Stimulated activated CD8-positive, alpha-beta memory T cell treated with anti-CD3 and anti-CD28 coated beads, Interleukin-12 subunit alpha, Interleukin-12 subunit beta, amount 100 ng/mL, for 24 hours (primary cell): ENCODE data around the gene DEPP1.
"Not testable (repeated sequence)": the region's sequence is repeated elsewhere in the genome, so short reads cannot be mapped to it uniquely, and the experiment has no call there.

ENCODE experiments used
- DNase-seq: peaks from one replicate; pipeline ENCODE4 v3.0.0-alpha.2; 2020; ENCODE audit errors: extremely low read depth

DEPP1 gene

GRCh38 chr10:44978570-44979280 is at the start of gene DEPP1:
Gene DEPP1 (minus strand): TSS chr10:44978809. CDS start chr10:44978030, 779 bp downstream.
- DNase-seq, result no peak

GRCh38 chr10:45023426-45023825 is 44.8 kb upstream of the DEPP1 start:
- no peak for DNase-seq

- no peak for DNase-seq
Observed at GRCh38 chr10:45015590-45015989, 37.0 kb upstream of the DEPP1 start.

- DNase-seq, result not testable (repeated sequence)
Observed at GRCh38 chr10:45014557-45014956, 35.9 kb upstream of the DEPP1 start.

GRCh38 chr10:45008524-45009161 is 30.0 kb upstream of the DEPP1 start:
- DNase-seq, result no peak

- no peak for DNase-seq
Observed at GRCh38 chr10:45006276-45007030, 27.8 kb upstream of the DEPP1 start.

- DNase-seq, result no peak
Observed at GRCh38 chr10:45005284-45005683, 26.7 kb upstream of the DEPP1 start.

- DNase-seq, result no peak
Observed at GRCh38 chr10:45004661-45005060, 26.1 kb upstream of the DEPP1 start.

GRCh38 chr10:45003432-45004000 is 24.9 kb upstream of the DEPP1 start:
- DNase-seq, result no peak

GRCh38 chr10:45001381-45002148 is 23.0 kb upstream of the DEPP1 start:
- no peak for DNase-seq

- peak; percentile 30 for DNase-seq
Observed at GRCh38 chr10:45000752-45001380, 22.3 kb upstream of the DEPP1 start, which contains the start of gene ZNF22. Gene ZNF22 (plus strand): TSS chr10:45000923. CDS start chr10:45003369, 2,446 bp downstream.

GRCh38 chr10:45000138-45000751 is 21.6 kb upstream of the DEPP1 start:
- no peak for DNase-seq

GRCh38 chr10:44998146-44998631 is 19.6 kb upstream of the DEPP1 start:
- no peak for DNase-seq

- DNase-seq, result no peak
Observed at GRCh38 chr10:44997105-44997748, 18.6 kb upstream of the DEPP1 start.

GRCh38 chr10:44995914-44996669 is 17.5 kb upstream of the DEPP1 start:
- no peak for DNase-seq

- DNase-seq, result no peak
Observed at GRCh38 chr10:44995581-44995913, 16.9 kb upstream of the DEPP1 start.

GRCh38 chr10:44994752-44995530 is 16.3 kb upstream of the DEPP1 start:
- no peak for DNase-seq

- no peak for DNase-seq
Observed at GRCh38 chr10:44993922-44994751, 15.5 kb upstream of the DEPP1 start.
